ENCODE measurements around the gene TMCO5A.
A peak's percentile ranks its signal among the peaks of the same experiment; 100 is the strongest.

TMCO5A gene

GRCh38 chr15:37978231-37978630 is 43.8 kb downstream of the TMCO5A start:
- H3K4me3 ChIP-seq (ENCODE audit: low read depth, low read length), result no peak overlapping the region
- no peak for TF ChIP-seq MYC (IDR thresholded peaks at IDR 0.05; ENCODE audit: low read depth, low read length)
- no peak for TF ChIP-seq POLR2A (IDR thresholded peaks at IDR 0.05; ENCODE audit: extremely low read depth, insufficient read length)
- TF ChIP-seq CTCF (IDR thresholded peaks at IDR 0.05; ENCODE audit: low read depth, low read length), result no peak
- TF ChIP-seq MAX (IDR thresholded peaks at IDR 0.05; ENCODE audit: low read depth, low read length), result no peak
- no peak for DNase-seq (ENCODE audit: low read depth)

GRCh38 chr15:37979671-37980409 is 45.4 kb downstream of the TMCO5A start:
- TF ChIP-seq MYC (IDR thresholded peaks at IDR 0.05; ENCODE audit: low read depth, low read length) (no peak), POLR2A (IDR thresholded peaks at IDR 0.05; ENCODE audit: extremely low read depth, insufficient read length) (no peak), MAX (IDR thresholded peaks at IDR 0.05; ENCODE audit: low read depth, low read length) (no peak), CTCF (IDR thresholded peaks at IDR 0.05; ENCODE audit: low read depth, low read length) (no peak)
- H3K4me3 ChIP-seq (ENCODE audit: low read depth, low read length), result no peak overlapping the region
- no peak for DNase-seq (ENCODE audit: low read depth)

GRCh38 chr15:37981201-37981600 is 46.8 kb downstream of the TMCO5A start:
- no peak for TF ChIP-seq CTCF (IDR thresholded peaks at IDR 0.05; ENCODE audit: low read depth, low read length)
- TF ChIP-seq MYC (IDR thresholded peaks at IDR 0.05; ENCODE audit: low read depth, low read length), result no peak
- TF ChIP-seq POLR2A (IDR thresholded peaks at IDR 0.05; ENCODE audit: extremely low read depth, insufficient read length), result no peak
- TF ChIP-seq MAX (IDR thresholded peaks at IDR 0.05; ENCODE audit: low read depth, low read length), result no peak
- DNase-seq (ENCODE audit: low read depth), result no peak
- H3K4me3 ChIP-seq (ENCODE audit: low read depth, low read length), result no peak overlapping the region

GRCh38 chr15:37981775-37982174 is 47.3 kb downstream of the TMCO5A start:
- peak; percentile 49 for TF ChIP-seq CTCF (IDR thresholded peaks at IDR 0.05; ENCODE audit: low read depth, low read length)
- no peak for TF ChIP-seq MAX (IDR thresholded peaks at IDR 0.05; ENCODE audit: low read depth, low read length)
- peak; percentile 38 for DNase-seq (ENCODE audit: low read depth)
- no peak overlapping the region for H3K4me3 ChIP-seq (ENCODE audit: low read depth, low read length)

GRCh38 chr15:37984368-37984767 is 49.9 kb downstream of the TMCO5A start:
- no peak overlapping the region for H3K4me3 ChIP-seq (ENCODE audit: low read depth, low read length)
- no peak for DNase-seq (ENCODE audit: low read depth)
- no peak for TF ChIP-seq CTCF (IDR thresholded peaks at IDR 0.05; ENCODE audit: low read depth, low read length)
